ENCODE data around the gene SECISBP2.
A peak's percentile ranks its signal among the peaks of the same experiment; 100 is the strongest.
"Not testable (repeated sequence)": the region's sequence is repeated elsewhere in the genome, so short reads cannot be mapped to it uniquely, and the experiment has no call there.

The SECISBP2 gene

DNA sequence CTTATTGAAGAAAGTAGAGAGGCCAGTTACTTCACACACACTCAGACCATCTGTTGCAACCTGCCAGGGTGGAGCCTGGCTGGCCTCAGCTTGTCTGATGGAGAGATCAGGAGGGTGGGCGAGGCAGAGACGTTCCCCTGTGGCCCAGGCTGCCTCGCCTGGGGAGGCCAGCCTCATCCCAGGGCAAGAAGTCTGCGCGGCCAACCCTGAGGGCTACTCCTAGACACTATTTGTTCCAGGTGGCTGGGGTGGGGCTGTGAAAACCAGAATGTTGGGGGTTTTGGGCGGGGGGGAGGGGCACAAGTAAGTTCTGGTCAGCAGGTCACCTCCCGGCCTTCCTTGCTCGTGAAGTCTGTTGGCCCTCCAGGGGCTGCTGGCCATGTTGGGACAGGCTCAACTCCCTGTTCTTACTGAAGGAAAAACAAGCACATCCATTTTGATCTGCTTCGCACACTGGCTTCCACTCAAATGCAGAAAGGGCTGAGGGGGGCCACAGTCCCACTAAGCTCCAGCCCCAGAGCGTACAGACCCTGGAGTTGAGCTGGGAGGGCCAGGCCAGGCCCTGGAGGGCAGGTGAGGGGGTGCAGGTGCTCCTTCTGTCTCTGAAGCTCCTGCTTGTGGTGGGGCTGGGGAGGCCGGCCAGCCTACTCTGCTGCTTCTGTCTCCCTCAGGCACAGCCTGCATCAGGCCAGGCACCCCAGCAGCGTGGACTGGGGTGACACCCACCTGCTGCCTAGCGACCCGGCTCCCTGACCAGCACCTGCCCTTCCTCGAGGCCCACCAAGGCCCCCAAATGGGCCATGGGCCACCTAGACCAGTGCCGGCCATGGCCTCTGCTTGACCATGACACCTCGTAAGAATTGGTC, 46.6 kb downstream of the SECISBP2 start:
- DNase-seq: no peak

DNA sequence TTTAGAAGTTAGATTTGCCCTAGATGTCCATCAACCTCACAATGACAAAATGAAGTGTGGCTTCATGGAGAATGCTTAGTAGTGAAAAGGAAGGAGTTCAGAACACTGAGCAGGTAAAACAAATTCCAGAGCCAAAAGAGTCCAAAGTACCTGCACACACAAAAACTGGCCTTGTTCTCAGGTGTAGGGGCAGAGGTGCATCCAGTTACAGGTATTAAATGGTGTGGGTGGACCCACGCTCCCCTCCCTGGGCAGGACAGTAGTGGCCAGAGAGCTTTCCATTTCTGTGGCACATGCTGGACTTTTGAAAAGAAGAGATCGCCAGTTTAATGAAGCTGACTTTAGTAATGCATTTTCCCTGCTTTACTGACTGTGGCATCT, 47.2 kb downstream of the SECISBP2 start:
- no peak for DNase-seq

DNA sequence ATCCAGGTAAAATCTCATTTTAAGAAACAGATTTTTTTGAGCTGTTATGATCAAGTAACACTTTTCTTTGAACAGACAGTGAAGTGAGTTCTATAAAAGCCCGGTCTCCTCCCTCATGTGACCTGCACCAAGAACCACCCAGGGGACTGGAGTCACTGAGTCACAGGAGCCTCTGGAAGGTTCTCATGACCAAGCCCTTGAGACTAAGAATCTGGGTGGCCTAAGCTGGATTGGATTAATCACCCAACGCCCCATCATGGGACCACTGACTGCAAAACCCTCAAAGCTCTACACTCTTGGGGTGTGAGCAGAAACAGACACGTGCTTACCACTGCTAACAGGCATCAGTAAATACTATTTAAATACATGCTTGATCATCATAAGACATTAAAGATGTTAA, 48.4 kb downstream of the SECISBP2 start:
- no peak for DNase-seq

DNA sequence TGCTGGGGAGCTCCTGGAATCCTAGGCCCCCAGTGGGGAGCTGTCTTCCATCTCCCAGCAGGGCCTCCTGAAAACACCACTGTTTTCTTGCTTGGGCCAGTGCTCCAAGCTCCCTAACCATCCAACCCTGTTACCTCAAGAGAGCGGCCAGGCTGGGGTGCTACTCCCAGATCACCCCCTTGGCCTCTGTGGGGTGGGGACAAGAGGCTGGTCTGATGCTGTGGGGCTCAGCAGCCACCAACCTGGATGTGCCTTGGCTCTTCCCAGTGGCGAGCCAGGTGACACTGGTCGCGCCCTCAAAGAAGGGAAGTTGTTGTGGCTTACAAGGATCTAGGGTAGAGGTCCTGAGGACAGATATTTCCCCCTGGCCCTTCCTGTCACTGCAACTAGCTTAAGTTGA, 49.0 kb downstream of the SECISBP2 start:
- DNase-seq: no peak

DNA sequence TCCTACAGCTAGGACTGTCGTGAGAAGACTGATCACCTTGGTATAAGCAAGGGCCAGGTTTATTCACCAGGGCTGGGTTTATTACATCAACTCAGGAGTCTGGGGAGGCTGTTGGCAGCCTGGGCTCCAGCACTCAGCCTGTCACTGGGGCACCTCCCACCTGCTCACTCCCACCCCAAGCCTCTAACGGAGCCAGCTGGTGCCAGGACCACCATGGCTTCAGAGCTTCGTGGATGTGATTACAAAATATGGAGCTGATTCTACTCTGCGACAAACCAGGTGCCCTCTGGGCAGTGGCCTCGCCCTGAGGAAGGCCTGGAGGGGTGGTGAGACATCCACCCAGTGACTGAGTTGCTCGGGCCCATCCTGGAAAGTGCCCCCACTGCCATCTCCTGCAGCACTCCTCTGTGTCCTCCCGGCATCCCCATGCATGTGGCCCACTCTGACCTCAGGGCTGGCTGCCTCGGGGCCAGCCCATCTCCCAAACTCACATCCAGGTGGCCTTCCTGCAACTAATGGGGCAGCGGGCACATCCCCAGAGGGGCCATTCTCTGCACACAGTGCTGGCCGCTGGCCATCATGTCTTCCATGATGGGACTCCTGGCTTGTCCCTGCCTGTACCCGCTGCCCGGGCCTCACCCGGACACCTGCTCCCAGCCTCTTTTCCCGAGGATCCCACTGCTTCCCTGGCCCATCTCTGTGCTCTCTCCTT, 49.6 kb downstream of the SECISBP2 start:
- DNase-seq: no peak

DNA sequence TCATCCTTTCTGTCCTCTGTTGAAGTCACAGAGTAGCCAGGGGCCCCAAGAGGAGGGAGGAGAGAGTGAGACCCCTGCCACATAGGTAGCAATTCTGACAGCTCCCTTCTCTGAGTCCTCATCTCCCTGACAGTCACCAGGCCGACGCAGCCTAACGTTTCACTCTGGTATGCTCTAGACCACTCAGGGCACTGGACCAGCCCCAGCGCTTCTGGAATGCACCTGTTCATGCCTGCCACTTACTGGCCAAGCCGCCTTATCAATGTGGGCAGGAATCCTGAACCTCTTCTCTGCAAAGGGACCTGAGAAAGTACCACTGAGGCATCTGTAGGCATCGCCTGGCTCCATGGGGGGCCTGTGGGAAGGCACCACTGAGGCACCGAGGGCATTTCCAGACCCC, 50.2 kb downstream of the SECISBP2 start:
- no peak for DNase-seq

DNA sequence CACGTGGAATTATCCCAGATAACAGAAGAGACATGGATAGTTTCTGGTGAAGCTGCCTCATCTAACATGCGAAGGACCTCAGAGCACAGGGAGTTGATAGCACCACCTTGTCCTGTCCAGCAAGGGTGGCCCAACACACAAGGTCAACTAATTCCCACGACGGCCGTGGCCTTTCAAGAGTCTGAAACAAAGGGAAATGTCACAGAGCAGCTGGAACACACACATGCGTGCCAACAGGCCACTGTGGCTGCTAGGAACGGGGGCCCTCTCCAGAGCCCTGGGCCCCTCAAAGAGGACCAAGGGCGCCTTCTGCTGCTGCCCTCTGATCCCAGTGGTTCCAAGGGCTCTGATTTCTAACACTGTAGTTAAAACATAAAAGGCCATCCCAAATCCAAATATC, 50.7 kb downstream of the SECISBP2 start:
- no peak for DNase-seq

DNA sequence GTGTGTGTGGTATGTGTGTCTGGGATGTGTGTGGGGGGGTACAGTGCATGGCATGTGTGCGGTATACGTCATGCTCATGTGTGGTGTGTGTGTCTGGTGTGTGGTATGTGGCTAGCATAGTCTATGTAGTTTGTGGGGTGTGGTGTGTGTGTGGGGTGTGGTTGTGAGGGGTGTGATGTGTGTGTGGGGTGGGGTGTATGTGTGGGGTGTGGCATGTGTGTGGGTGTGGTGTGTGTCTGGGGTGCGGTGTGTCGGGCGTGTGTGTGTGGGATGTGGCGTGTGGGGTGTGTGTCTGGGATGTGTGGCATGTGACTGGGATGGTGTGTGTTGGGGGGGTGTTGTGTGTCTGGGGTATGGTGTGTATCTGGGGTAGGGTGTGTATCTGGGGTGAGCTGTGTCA, 52.3 kb downstream of the SECISBP2 start:
- DNase-seq: no peak

DNA sequence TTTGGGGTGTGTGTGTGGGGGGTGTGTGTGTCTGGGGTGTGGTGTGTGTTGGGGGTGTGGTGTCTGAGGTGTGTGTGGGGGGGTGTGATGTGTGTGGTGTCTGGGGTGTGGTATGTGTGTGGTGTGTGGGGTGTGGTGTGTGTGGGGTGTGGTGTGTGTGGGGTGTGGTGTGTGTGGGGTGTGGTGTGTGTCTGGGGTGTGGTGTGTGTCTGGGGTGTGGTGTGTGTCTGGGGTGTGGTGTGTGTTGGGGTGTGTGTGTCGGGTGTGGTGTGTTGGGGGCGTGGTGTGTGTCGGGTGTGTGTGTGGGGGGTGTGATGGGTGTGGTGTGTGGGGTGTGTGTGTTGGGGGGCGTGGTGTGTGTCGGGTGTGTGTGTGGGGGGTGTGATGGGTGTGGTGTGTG, 53.5 kb downstream of the SECISBP2 start:
- DNase-seq: not testable (repeated sequence)

DNA sequence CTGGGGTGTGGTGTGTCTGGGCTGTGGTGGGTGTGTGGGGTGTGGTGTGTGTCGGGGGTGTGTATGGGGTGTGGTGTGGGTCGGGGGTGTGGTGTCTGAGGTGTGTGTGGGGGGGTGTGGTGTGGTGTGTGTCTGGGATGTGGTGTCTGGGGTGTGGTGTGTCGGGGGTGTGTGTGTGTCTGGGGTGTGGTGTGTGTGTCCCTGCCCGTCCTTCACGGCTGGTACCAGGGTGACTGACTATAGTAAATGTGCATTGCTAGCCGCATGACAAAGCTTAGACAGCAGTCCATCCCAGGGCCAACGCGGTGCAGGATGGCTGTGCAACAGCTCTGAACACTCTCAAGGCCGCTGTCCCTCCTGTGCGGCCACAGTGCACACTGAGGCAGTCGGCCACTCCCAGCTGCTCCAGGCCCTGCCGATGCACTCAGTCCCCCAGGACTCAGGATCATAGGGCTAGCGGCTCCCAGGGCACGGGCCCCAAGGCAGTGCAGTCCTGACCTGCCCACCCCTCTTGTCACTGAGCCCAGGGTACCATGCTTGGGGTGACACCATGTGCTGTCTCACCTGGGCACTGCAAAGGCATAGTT, 54.0 kb downstream of the SECISBP2 start:
- no peak for DNase-seq

DNA sequence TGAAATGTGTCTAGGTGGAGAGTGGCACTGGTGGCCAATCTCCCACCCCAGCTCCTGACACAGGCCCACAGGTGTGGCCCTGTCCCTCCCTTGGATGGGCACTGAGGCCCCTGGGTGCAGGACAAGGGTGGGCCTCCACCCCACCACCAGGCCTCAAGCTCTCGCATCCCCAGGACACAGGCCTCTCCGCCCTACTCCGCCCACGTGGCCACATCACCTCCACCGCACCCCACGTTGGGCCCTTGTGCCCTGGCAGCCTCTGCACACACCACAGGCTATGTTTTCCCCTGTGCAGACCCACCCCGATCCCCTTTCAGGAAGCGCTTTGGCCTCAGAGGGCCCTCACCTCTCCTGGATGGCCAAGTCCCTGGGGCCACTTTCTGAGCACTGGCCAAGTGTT, 54.7 kb downstream of the SECISBP2 start:
- DNase-seq: no peak

DNA sequence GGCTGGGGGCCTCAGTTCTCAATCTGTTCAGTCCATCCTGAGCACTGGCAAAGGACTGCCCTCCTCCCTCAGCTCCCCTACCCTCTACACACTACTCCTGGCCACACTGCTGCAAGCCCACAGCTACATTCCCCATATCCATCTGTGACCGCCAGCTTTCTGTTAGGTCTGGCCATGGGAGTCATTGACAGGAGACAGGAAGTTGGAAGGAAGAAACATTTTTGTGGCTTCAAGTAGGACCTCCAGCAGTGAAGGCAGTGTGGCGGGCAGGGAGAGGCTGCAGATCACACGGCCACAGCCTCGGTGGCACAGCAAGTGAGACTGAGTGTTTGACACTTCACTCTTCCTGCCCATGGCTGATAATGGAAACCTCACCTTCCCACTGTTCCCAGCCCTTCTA, 55.9 kb downstream of the SECISBP2 start:
- DNase-seq: no peak

DNA sequence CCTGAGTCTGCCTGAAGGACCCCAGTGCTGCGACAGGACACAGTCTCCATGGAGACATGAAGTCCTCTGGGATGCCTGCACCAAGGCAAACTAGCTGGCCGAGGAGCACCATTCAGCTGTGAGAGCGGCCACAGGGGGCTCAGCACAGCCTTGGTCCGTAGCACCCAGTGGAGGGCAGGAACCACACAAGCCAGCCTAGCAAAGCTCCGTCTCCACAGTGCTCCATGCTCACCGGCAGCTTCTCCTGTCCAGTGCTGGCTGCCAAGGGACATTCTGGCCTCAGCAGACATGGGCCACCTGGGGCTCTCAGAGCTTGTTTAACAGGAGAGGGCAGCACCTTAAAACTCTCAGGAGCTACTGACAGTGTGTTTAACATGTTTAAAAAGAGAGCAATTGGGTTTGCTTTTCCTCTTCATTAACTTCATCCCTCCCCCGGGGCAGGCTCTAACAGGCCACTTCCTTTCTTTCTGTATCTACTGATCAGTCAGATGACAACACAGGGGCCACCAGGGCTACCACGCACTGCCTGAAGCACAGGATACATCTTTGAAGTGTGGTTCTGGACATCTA, 57.0 kb downstream of the SECISBP2 start:
- peak; percentile 23 to 70 (median 52) for DNase-seq

DNA sequence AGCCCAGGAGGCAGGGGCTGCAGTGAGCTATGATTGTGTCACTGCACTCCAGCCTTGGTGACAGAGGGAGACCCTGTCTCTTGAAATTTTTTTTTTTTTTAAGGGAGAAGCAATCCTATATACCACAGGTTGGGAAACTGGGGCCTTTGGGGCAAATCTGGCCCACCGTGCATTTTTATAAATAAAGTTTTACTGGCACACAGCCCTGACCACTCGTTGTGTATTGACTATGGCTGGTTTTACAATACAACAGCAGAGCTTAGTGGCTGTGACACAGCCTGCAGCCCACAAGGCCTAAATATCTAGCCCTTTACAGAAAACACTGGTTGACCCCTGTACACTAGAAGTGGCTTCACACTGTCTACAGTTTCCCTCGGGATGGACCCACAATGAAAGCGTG, 58.0 kb downstream of the SECISBP2 start:
- DNase-seq: no peak

DNA sequence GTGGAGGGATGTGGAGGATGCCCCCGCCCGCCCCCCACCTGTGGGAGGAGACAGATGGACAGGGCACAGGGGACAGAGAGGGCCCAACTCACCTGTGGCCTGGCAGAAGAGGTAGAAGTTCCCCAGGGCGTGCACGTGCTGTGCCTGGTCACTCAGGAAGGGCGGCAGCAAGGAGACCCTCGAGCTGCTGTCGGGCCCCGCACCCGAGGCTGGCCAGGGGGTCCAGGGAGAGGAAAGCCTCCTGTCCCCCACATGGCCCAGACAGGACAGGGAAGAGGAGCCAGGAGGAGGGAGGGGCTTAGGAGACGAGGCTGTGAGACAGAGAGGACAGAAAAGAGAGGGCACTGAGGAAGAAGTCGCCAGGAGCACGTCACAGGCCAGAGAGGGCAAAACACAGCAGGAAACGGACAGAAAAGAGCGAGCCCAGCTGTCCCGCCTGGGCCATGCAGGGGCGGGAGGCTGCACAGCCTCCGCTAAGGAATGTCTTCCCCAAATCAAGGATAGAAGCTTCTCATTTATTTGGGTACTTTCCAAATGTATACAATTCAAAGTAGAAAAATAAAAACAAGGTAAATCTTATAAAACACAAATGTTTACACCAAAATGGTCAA, 58.5 kb downstream of the SECISBP2 start:
- no peak for DNase-seq

DNA sequence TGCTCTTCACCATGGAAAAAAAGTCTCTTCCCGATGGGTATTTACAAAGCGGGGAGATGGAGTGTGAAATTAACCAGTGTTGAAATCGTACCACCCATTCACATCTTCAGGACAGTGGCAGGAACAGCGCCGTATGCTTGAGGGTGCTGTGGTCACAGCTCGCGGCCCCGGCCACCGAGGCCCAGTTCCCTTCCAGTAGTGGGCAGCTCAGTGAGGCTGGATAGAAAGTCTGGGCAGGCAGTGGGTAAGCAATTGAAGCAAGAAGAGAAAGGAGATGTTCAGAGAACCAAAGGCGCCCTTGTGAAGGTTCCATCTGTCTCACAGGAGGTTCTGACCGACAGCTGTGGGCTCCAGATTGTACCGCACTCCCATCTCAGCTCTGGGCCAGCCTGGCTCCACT, 59.1 kb downstream of the SECISBP2 start:
- DNase-seq: no peak

DNA sequence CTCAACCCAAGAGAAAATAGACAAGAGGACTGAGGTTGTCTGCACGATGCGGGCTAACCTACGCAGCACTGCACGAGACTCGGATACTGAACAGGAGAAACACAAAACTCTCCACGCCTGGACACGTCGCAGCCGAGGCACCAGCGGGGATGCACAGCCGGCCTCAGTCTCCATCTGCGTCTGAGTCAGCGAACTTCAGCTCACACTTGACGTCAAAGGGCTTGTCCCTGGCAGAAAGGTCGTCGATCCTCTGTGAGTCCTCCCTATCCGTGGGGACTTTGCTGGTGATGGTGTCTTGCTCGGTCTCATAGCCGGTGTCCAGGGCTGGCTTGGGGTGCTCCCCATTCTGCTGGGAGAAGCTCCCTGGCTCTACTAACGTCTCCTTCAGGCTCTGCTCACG, 60.2 kb downstream of the SECISBP2 start:
- no peak for DNase-seq

DNA sequence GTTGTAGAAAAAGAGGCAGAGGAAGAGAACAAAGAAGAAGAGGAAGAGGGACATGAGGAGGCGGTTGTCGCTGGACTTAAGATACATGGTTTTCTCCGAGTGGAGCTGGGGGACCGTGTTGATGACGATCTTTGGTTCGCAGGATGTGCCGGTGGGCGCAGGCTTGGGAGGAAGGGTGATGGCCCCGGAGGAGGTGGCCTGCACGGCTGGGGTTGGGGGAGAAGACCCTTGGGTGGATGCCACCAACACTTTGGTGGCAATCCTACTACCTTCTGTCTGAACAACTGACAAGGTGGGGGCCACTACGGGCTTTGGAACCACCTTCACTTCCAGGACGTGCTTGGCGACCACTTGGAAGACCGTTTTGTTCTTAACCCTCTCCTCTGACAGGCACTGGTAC, 60.7 kb downstream of the SECISBP2 start:
- DNase-seq: no peak

DNA sequence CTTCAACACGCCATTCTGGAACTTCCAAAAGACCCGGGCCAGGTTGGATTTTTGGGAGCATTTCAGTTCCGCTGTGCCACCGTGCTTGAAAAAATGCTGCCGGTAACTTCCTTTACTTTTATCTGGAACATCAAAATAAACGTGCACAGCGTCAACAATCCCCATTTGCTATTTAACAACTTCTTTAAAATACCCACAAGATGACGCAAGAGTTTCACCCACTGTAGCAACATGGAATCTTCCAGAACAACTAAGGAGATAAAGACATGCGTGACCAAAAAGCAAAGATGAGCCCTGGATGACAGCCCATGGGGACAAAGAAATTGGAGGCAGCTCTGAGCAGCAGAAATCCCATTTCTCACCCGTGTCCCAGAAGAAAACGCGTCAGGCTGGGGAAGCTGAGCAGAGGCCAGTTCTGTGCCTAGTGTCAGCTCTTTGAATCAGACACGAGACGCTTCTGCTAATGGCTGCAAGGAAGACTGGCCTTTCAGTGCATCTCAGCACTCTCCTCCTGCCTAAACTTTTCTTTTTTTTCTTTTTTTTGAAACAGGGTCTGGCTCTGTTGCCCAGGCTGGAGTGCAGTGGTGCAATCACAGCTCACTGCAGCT, 61.3 kb downstream of the SECISBP2 start:
- peak; percentile 34 to 75 (median 54) for DNase-seq

DNA sequence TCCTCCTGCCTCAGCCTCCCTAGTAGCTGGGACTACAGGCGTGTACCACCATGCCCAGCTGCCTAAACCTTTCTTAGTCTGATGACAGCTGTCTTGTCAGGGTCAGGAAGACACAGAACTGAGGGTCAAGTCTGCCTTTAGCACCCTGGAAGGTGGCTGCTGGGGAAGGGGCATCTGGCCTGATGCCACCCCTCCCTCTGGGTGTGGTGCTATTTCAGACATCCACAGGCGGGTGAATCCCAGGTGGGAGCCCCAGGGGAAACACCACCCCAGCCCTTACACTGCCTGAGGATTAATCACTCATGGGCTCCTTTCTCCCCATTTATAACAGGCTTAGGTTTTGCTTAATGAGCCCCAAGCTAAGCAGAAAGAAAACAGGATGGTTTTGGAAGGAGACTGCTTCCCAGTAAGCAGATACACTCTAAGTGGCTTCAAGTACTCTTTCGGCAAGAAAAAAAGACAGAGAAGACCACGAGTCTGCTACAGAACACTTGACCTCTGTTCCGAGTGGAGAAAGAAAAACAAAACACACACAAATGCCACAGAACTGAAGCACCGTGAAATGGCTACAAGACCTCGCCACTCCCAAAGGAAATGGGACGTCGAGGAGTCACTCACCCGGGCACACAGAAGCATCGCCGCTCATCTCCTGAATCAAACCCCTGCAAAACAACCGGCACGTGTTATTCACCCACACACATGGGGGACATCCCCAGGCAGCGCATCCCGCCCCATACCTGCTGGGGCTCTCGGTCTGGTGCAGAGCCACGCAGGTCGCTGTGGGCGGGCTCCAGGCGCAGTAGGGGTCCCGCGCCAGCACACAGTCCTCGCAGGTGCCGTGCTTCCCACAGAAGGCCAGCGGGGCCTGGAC, 62.4 kb downstream of the SECISBP2 start:
- no peak for DNase-seq

DNA sequence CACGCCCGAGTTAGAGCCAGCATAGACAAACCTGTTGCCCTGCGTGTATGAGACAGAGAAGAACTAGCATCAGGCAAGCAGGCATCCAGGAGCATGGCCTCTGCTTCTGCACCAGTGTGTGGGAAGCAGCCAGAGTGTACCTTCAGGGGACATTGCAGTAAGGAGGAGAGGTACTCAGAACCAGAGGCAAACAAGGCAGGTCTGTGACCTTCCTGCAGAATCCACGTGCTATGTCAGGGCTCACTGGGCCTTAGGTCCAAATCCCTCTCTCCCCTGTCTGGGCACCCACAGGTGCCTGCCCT, 63.0 kb downstream of the SECISBP2 start:
- DNase-seq: no peak

Measured in suppressor macrophage (primary cell).